Right hindlimb (tissue), 1 donor: ENCODE measurements around the gene MUC5AC.
A peak's percentile ranks its signal among the peaks of the same experiment; 100 is the strongest.

Experiments used
- DNase-seq: peaks from one replicate; pipeline ENCODE4 v3.0.0-alpha.2; 2018

MUC5AC gene

DNA sequence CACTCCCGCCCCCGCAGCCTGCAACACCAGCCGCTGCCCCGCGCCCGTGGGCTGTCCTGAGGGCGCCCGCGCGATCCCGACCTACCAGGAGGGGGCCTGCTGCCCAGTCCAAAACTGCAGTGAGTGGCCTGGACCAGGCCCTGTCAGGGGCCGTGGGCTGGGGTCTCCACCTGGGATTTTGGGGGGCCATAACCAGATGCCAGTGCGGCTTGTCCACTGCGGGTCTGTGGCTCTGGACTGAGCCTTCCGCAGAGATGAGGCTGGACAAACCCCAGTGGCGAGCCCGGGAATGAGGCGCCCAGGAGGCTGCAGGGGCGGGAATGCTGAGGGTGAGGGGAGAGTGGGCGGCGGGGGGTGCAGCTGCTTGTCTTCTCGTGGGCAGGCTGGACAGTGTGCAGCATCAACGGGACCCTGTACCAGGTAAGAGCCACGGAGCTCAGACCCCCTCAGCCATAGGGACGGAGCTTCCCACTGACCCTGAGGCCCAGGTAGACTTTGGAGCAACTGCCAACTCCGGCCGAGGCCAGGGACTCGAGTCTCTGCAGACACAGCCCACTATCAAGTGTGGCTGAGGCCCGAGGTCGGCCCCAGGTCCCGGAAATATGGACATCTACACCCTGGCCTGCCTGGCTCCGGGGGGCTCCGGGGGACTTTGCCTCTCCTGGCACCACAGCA is 40.3 kb downstream of the MUC5AC start:
- DNase-seq = no peak

DNA sequence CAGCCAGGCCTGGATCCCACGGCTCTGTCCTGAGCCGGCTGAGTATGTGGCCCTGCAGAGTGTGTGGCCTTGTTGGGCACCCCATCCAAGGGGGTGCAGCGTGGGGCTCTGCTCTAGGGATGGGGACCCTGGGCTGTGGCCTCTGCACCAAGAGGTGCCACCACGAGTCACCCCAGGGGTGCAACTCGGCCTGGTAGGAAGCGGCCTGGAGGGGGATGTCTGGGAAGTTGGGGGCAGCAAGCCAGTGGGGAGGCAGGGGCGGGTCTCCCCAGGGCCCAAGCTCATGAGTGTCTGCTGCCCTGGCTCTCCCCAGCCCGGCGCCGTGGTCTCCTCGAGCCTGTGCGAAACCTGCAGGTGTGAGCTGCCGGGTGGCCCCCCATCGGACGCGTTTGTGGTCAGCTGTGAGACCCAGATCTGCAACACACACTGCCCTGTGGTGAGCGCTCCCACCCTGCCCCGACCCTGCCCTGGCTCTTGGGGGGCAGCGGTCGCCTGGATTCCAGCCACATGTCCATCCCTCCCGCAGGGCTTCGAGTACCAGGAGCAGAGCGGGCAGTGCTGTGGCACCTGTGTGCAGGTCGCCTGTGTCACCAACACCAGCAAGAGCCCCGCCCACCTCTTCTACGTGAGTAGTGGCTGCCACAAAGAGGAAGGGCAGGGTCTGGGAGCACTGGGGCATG is 40.9 kb downstream of the MUC5AC start:
- DNase-seq = peak; percentile 14

DNA sequence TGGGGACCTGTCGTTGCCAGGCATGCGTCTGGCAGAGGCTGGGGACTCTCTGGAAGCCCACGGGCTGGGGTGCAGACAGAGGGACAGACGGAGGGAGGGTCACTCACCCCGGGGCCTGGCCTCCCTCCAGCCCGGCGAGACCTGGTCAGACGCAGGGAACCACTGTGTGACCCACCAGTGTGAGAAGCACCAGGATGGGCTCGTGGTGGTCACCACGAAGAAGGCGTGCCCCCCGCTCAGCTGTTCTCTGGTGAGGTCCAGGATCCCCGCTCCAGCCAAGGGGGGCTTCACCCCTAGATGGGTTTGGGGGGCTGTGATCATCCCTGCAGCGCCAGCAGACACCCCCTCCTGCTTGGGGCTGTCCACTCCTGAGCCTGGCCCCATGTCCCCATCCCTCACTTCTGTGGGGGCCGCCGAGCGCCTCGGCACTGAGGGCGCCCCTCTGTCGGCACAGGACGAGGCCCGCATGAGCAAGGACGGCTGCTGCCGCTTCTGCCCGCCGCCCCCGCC is 41.5 kb downstream of the MUC5AC start:
- no peak for DNase-seq

DNA sequence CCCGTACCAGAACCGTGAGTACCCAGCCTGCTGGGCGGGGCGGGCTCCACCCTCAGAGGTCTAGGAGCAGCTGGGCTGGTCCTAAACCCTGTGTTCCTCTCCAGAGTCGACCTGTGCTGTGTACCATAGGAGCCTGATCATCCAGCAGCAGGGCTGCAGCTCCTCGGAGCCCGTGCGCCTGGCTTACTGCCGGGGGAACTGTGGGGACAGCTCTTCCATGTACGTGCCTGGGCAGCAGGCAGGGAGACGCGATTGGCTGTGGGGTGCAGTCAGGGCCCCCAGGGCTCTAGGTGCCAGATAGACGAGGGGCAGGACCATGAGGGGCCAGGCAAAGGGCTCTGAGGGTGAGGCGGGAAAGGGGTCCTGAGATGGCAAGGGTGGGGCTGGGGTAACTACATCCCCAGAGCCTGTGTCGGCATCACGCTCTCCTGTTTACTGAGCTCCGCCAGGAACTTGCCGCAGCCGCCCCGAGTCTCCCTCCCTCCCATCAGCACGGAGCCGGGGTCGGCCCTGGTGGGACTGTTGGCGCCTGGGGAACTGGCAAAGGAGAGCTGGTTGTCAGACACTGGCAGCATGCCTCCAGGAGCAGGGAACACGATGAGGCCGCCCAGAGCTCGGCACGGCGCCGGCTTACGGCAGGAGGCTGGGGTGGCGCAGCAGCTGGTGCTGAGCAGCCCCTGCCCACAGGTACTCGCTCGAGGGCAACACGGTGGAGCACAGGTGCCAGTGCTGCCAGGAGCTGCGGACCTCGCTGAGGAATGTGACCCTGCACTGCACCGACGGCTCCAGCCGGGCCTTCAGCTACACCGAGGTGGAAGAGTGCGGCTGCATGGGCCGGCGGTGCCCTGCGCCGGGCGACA is 42.2 kb downstream of the MUC5AC start:
- DNase-seq = peak; percentile 7

DNA sequence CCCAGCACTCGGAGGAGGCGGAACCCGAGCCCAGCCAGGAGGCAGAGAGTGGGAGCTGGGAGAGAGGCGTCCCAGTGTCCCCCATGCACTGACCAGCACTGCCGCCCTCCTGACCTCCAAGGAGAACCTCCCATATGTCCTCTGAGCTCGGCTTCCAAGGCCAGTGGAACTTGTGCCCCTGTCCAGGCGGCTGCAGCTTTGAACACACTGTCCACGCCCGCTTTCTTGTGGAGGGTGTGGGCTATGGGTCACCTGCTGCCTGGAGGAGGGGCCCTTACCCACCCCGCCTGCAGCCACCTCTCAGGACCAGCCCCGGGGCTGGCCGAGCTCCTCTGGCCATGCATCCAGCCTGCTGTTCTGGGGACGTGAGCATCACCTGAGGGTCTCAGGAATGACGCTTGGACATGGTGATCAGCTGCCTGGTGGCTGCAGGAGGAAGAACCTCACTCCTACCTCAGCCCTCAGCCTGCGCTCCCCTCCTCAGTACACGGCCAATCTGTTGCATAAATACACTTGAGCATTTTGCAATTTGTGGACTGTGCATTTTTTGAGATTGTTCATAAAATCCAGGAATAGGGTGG is 42.9 kb downstream of the MUC5AC start:
- peak; percentile 1 for DNase-seq

DNA sequence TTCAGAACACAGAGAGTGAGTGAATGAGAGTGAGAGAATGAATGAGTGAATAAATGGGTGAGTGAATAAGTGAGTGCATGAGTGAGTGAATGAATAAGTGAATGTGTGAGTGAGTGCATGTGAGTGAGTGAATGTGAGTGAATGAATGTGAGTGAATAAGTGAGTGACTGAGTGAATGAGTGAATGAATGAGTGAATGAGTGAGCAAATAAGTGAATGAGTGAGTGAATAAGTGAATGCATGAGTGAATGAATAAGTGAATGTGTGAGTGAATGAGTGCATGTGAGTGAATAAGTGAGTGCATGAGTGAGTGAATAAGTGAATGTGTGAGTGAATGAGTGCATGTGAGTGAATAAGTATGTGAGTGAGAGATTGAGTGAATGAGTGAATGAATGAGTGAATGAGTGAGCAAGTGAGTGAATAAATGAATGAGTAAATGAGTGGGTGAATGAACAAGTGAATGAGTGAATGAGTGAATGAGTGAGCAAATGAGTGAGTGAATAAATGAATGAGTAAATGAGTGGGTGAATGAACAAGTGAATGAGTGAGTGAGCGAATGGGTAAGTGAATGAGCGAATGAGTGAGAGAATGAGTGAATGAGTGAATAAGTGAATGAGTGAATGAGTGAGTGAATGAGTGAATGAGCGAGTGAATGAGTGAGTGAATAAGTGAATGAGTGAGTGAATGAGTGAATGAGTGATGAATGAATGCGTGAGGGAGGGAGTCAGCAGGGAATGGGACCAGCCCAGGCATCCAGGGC is 43.8 kb downstream of the MUC5AC start:
- DNase-seq = no peak

DNA sequence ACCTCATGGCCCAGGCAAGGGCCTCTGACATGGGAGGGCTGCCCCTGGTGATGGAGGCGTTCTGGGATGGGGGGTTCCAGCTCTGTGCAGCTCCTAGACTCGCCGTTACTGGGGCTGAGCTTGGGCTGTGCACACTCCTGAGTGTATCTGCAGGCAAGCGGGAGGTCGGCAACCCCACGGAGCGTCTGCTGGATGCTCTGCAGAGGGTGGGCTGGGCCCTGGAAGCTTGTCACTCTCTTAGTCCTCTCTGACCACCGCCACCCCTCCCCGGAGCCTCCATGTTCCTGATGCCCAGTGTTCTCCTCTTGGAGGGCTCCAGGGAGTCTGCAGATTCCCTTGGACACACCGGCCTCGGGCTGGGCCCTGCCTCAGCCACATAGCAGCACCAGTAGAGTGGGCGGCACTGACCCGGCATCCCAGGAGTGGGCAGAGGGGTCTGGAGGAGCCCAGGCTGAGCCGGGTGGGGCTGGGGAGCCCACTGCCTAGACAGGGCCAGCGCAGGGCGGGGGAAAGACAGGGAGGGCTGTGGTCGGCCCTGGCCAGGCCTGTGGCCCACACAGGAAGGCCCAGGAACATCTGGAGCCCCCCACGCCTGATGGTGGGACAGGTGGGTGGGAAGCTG is 44.5 kb downstream of the MUC5AC start:
- peak; percentile 20 for DNase-seq

DNA sequence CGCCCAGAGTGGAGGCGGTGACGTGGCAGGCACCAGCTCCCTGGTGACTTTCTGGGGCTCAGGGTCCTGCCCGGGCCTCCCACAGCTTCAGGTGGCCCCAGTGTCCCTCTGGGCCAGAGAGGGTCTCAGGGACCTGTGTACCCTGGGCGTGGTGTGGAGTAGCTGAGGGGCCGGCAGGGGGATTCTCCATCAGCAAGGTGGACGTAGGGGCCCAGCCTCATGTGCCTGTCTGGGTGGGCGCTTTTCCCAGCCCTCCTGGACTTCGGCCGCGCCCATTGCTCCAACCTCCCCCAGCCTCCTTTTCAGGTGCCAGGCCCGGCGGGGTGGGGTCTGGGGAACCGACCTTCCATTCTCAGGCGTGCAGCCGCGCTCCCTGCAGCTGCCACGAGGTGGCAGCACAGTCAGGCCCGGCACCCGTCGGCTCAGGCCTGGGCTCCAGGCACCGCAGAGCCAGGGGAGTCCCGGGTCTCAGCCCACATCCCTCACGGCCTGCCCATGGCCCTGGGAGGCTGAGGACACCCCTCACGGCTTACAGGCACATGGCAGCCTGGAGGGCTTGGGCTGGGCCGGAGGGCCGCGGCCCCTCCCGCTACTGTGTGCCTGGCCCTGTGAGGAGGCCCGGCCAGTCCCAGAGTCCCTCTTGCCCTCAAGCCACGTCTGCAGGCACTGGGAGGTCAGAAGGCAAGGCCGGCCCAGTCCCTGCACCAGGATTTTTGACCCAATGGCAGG is 45.2 kb downstream of the MUC5AC start:
- peak; percentile 64 for DNase-seq

DNA sequence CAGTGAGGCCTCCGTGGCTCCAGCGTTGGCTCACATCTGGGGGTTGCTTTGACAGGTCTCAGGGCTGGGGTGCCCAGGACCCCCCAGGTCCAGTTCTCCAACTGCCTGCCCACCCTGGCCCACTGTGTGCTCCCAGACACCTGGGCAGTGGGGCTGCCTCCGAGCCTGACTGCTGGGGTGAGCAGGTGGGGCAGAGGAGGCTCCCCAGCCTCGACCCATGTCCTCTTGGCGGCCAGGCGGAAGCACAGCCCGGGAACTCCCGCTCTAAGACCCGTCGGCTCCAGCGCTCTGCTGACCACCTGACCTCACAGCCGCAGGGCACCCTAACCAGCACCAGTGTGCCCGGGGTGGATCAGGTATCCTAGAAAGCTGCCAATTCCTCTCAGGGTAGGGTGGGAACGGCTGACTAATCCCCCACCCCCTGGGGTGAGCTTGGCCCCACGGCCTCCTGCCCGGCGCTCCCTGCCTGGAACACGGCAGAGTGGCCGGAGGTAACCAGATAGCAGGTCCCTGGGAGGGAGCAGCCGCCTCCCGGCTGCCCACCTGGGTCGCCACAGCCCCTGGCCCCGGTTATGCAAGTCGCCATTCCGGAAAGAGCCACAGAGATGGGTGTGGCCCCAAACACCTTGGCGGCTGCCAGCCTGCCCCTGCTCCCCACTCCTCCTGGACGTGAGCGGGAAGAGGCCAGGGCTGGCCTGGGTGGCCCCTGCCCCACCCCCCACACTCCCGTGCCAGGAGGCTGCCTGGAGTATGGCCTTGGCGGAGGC is 45.9 kb downstream of the MUC5AC start:
- peak; percentile 17 for DNase-seq

DNA sequence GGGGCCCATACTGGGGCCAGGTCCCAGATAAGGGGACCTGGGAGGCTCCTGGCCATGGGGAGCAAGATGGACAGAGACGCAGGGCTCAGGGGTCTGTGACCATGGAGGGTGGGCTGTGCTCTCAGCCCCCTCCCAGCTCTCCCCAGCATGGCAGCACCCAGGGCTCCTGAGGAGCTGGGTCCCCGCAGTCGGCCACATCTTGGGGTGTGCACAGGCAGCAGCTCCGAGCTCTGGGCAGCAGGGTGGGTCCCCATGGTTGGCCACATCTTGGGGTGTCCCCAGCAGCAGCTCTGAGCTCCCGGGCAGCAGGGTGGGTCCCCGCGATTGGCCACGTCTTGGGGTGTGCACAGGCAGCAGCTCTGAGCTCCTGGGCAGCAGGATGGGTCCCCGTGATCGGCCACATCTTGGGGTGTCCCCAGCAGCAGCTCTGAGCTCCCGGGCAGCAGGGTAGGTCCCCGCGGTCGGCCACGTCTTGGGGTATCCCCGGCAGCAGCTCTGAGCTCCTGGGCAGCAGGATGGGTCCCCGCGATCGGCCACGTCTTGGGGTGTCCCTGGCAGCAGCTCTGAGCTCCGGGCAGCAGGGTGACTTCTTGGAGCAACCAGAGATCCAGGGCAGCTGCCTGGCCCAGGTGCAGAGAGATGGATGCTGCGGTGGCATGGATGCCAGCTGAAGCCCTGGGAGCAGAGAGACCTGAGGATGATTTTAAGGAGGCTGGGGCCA is 46.8 kb downstream of the MUC5AC start:
- no peak for DNase-seq

DNA sequence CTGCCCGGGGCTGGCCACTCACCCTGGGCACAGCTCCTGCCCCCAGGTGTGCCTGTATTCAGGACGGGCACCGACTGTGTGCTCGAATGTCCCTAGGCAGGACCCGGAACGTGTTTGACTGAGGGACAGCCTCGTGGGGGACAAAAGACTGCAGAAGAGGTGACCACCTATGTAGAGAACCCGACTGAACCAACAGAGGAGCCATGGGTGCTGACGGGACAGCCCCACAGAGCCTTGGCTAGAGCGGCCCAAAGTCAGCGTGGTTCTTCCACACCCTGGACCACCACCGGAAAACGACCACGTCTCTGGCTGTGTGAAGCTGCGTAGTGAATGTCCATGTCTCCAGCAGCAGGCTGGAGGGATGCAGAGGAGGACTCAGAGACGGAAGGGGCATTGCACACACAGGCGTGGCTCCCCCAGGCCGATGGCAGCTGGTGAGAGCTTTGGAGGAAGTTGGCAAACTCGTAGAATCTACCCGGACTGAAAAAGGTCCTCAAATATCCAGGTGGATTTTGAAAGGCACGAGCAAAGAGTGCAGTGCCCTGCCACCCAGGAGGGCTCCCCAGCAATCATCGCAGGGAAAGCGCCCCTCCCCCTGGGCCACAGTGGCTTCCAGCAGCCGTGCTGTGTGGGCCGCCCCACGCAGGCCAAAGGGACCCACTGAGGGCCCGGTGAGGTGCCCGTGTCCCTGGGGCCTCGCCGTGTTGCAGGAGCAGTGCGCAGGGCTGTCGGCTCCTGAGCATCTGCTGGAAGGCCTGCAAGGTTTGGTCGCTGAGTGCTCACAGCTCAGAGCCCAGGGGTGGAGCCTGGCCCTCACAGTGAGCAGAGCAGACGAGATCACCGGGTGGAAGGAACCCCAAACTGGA is 47.6 kb downstream of the MUC5AC start:
- no peak for DNase-seq

DNA sequence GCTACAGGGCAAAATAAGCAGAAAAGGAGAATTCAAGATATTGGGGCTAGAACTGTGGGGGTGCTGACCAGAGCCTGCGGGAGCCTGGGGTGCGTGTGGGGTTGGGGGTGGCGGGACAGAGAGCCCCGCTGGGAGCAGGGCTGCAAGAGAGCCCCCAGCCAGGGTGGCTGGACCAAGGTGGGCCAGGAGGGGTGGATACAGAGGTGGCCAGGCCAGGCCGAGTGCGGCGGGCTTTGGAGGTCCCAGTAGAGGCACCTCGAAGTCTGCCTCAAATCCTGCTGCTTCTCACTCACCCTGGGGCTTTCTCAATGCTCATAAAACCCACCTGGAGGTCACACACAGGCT is 48.2 kb downstream of the MUC5AC start:
- DNase-seq = no peak

DNA sequence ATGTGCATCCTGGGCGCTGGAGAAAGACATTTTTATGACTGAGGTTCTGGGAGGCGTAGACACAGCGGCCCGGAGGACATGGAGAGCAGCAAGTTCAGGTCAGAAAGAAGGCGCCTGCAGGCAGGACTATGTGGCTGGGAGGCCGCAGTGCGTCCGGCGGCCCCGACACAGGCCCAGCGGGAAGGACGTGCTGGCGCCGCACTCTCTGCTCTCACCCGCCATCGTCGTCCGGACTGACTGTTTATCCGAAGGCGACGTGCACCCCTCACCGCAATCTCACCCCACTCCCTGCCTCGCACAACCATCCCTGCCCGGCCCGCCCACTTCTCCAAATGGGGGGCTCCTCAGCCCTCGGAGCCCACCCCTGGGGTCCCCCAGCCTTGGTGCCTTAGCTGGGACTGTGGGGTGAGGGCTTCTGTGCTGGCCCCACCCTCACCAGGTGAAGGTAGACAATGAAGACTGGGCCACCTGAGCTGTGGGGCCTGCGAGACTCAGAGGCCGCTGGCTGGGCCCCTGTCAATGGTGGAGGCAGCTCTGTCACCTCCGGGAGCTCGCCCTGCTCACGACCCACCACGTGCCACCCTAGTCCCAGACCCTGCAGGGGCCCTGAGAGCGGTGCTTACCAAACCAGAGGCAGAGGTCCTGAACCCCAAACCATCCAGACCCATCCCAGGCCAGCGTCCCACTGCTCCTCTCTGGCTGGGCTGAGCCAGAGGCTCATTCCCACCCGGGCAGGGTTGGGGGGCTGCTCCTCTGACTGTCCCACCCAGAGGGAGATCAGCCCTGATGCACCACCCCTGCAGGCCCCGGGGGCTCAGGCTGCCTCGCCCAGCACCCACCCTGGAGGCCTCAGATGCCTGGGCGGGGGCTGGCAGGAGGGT is 48.9 kb downstream of the MUC5AC start:
- DNase-seq = no peak

DNA sequence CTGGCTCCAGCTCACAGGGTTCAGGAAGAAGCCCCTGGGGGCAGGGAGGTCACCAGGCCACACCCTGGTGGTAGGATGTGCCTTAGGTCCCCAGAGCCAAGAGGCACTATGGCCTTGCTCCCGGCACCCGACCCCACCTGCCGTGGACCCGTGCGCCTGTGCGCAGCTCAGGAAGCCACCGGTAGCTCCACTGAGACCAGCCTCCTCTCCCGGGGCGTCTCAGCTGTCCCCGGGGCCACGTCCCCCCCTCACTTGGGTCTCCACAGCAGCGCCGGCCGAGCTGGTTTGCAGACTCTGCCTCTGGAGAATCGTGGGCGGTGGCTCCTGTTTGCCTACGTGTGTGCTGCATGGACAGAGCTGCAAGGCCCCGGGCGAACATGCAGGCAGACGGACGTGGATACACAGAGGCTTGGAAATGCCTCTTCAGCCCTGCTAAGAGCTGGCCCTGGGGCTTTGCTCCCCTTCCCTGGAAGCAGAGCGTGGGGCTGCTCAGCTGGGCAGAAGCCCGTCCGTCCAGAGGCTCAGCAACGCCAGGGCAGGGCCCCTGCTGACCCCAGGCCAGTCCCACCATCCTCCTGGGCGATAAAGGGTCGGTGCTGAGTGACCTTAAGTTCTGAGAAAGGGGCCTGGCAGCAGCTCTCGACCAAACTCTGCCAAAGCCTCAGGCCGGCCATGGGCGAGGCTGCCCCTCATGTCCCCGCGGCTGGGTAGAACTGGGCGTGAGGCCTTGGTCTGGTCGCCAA is 49.8 kb downstream of the MUC5AC start:
- DNase-seq = no peak

DNA sequence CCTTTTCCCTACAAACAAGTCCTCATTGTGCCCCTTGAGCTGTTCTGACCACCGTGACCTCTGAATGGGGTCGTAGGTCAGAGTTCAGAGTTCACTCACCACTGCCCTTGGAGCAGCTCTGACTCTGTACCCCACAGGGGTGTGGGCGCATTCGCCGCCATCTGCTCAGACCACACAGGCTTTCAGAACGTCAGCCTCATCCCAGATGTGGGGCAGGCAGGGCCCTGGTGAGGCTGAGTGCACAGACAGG is 50.3 kb downstream of the MUC5AC start:
- DNase-seq = no peak

DNA sequence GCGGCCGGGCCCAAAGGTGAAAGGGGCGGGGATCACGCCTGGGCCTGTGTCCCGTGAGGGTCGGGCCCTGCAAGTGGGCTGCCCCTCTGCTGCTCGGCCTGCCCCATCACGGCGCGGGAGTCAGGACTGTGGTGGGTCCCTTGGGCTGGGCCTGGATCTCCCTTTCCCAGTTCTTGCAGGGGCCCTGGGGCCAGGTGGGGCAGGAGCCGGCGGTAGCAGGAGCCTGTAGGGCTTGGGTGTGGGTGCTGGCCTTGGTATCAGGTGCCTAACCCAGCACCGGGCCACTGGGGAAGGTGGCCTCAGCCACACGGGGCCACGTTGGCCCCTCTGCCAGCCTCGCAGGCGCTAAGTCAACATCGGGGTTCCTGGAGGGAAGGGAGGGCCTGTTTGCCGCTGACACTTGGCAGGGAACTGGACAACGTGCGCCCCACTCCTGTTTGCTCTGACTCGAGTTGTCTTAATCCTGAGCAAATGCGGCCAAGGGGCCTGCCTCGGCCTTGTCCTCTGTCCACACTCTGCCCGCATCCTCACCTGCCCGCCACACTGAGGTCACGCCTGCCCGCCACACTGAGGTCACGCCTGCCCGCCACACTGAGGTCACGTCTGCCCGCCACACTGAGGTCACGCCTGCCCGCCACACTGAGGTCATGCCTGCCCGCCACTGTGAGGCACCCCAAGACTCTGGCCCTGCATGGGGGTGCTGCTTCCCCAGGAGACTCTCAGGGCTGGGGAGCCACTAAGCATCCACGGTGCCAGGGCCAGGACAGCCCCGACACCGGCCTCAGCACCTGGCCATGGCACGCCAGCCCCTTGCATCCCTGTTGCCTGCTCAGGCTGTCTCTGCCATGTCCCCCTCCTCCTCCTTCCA is 50.9 kb downstream of the MUC5AC start:
- no peak for DNase-seq
